Activated CD4-positive, alpha-beta T cell treated with anti-CD3 and anti-CD28 coated beads, Interleukin-10, Interleukin-2, amounts not matched to agents 100 ng/mL and 50 ng/mL, durations not matched to agents 16 hours and 8 hours (primary cell): ENCODE results near the gene LUC7L2.
"Not testable (repeated sequence)": the region's sequence is repeated elsewhere in the genome, so short reads cannot be mapped to it uniquely, and the experiment has no call there.

ENCODE experiments used
- DNase-seq: peaks from one replicate; pipeline ENCODE4 v3.0.0-alpha.2; 2020

Gene LUC7L2

DNA sequence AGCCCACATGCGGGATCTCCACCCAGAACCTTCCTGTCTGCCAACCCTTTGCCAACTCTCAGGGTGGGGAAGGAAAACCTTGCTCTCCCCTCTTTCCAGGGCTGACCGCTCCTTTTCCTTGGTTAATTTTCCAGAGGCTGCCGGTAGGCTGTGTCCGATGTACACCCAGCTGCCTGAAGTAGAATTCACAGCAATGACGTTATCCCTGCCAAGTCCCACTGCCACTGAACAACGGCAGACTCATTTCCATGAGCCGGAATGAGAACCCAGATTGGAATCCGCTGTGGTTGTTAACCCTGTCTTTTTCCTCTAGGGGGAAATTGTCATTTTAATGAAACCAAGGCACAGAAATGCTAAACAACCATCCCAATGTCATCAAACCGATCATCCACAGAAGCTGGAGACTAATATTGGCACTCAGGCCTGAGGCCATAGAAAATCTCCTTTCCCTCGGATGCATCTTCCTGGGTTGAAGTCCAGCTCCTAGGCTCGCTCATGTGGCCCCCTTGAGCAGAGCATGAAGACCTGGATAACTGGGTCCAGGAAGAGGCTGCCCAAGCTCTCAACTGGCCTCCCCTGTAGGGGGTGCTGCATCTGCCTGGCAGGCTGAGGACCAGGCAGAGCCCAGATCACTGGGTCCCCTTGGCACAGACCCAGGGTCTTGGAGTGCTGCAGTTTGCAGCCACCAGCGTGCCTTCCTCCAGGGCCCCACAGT, 93.4 kb downstream of the LUC7L2 start:
- no peak for DNase-seq

DNA sequence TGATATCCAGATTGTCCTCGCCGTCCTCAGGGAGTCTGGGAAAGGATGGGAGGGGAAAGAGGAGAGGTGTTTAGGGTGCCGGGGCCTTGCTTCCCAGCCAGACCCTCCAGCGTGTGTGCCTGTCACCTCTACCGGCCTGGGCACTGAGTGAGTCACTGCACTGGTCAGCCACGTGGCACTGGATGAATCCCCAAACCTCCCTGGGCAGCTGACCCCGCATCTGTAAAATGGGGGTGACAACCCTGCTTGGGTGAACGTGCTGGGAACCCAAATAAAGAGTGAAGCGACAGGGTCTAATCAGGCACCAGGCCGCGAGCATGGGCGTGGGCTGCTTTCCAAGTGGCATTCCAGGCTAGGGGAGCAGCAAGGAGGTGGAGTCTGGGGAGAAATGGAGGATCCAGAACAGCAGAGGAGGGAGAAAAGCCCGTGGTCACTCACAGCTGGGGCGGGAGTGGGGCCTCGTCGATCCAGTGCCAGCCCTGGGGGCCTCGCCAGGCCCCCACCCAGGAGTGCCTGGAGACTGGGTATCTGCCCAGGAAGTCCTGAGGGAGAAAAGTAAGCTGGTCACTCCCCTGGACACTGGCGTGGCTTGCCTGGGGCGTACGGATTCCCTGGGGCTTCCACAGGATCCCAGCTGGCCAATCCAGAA, 94.1 kb downstream of the LUC7L2 start:
- DNase-seq: no peak

GRCh38 chr7:139455789-139456188, 96.1 kb downstream of the LUC7L2 start:
- DNase-seq: no peak

- no peak for DNase-seq
These were observed 96.8 kb downstream of the LUC7L2 start for GRCh38 chr7:139456511-139456910.

- DNase-seq: no peak
These were observed 97.7 kb downstream of the LUC7L2 start for GRCh38 chr7:139457153-139457946.

- not testable (repeated sequence) for DNase-seq
These were observed 103.7 kb downstream of the LUC7L2 start for GRCh38 chr7:139463421-139463820.

DNA sequence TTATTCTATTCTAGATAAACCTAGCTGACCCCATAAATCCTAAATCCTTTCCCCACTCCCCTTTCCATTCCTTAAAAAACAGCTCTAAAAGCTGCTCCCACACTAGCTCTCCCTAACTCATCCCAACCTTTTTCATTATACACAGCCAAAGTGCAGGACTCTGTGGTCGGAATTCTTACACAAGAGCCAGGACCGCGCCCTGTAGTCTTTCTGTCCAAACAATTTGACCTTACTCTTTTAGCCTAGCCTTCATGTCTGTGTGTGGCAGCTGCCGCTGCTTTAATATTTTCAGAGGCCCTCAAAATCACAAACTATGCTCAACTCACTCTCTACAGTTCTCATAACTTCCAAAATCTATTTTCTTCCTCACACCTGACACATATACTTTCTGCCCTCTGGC, 104.8 kb downstream of the LUC7L2 start:
- not testable (repeated sequence) for DNase-seq

- DNase-seq: not testable (repeated sequence)
These were observed 105.4 kb downstream of the LUC7L2 start for GRCh38 chr7:139465072-139465471.

- not testable (repeated sequence) for DNase-seq
These were observed 108.0 kb downstream of the LUC7L2 start for GRCh38 chr7:139467729-139468128.

GRCh38 chr7:139468281-139468680, 108.6 kb downstream of the LUC7L2 start:
- not testable (repeated sequence) for DNase-seq

GRCh38 chr7:139471740-139472353, 112.2 kb downstream of the LUC7L2 start:
- no peak for DNase-seq
